Medulla oblongata (tissue), 1 donor: ENCODE measurements around the gene SPATA24.
A peak's percentile ranks its signal among the peaks of the same experiment; 100 is the strongest.
"Not testable (repeated sequence)": the region's sequence is repeated elsewhere in the genome, so short reads cannot be mapped to it uniquely, and the experiment has no call there.

Experiments used
- DNase-seq: peaks from one replicate; pipeline ENCODE4 v3.0.0-alpha.2; 2015; ENCODE audit errors: extremely low spot score

Gene SPATA24

GRCh38 chr5:139416651-139417050, 12.8 kb upstream of the SPATA24 start:
- no peak for DNase-seq

DNA sequence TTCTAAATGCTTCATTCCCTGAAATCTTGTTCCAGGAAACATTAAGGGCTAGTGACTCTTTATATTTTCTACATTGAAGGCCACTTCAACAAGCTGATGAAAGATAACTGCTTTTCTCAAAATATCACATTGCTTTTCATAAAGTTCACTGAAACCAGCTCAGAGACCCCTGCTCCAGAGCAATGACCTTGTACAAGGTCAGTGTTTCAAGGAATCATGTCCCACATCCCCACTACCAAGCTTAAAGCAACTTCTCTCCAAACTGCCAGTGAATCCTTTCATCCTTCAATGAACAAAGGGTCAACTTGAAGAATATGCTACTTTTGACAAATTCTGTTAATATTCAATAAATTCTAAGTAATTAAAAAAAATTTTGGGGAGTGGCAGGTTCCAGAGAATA, 12.0 kb upstream of the SPATA24 start:
- no peak for DNase-seq

- DNase-seq: peak; percentile 93
Measured at GRCh38 chr5:139415221-139415861, 11.5 kb upstream of the SPATA24 start.

DNA sequence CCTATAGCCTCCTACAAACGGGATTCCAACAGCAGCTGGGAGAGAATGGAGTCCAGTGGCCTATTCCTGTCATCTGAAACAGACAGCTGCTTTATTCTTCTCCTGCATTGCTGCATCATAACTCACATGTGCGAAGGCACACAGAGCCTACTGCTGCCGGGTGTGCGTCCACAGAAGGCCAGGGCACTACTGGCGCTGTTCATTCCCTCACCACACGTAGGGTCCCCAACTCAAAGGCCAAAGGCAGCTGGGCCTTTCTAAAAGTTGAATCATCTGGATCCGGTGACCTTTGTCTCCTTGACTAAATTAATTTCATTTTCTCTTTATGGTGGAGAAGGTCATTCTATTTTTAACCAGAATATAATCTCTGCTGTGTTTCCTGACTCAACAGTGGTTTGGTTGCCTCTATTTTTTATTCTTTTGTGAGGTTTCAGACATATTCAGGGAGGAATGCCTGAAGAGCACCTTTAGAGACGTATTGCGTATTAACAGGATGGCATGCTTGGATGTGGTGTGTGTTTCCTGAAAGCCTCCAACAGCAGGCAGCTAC, 10.8 kb upstream of the SPATA24 start:
- DNase-seq: peak; percentile 53

GRCh38 chr5:139413963-139414362, 10.1 kb upstream of the SPATA24 start:
- DNase-seq: no peak

DNA sequence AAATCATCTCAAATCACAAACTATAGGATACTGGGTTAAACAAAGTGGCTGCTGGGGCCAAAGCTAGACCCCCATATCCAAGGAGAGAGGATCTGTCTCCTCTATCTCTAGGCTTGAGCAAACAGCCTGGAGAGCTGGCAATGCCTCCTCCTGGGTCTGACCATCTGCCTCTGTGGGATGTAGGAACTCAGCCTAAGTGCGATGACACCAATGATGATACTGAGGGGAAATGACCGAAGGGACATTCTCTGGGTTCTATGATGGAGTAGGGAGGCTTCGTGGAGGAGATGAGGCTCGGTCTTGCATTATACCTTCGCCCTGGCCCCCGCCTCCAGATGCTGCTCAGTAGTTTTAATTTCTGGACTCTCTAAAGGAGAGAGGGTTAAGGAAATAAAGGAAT, 9.3 kb upstream of the SPATA24 start:
- no peak for DNase-seq

DNA sequence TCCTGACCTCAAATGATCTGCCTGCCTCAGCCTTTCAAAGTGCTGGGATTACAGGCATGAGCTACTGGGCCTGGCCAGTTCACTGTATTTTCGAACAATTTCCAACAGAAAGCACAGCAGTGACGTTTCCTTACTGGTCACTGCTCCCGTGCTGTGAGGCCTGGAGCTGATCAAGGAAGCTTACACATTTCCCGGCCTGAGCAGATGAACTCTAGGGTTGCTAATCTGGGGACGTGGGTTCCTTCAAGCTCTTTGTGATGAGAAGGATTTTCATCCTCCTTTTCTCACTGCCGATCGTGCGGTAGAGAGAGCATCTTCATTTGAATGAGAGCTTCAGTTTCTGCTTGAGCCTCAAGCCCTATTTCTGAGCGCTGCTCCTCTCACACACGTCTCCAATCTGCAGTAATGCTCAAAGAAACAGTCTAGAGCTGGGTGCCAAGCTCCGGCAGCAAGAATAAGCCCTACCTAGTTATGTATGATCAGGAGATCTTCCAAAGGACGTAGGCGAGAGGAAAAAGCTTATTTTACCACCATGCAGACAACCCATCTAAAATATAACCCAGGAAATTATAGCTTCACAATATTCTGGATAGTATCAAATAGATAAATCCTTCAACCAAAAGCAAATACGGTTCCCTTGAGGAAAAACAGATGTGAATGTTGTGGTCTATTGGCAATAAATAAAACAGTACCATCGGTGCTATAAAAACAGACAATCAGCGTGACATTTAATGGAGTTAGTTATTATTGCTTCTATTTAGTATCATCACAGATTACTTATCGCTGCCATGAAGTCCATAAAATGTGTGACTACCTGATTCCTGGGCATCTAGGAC, 7.3 kb upstream of the SPATA24 start:
- DNase-seq: no peak

DNA sequence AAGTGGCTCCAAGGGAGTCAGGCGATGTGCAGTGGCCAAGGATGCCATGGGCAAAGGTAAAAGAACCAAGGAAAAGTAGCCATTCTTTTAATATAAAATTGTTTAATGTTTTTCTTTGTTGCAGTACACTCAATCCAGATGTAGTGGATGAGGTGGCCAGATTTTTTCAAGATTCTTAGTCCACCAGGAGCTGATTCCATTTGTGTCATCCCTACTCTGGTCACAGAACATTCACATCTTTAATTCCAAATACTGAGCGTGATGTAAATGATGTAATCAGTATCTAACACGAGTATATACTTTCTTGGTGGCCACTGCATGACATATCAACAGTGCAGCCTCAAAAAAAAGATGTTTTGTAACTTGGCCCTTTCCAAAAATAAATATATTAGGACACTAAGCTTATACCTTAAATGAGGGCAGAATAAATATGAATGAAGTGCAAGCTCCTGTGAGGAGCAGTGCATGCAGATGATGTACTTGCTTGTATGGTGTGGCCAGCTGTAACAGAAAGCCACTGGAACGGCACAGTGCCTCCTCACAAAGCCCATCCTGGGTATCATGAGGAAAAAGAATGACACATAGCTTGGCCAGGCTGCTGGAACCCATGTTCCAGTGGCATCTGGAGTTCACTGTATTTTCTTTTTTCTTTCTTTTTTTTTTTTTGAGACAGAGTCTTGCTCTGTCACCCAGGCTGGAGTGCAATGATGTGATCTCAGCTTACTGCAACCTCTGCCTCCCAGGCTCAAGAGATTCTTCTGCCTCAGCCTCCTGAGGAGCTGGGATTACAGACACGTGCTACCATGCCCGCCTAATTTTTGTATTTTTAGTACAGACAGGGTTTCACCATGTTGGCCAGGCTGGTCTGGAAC, 6.5 kb upstream of the SPATA24 start:
- no peak for DNase-seq

GRCh38 chr5:139409116-139409515, 5.2 kb upstream of the SPATA24 start:
- DNase-seq: not testable (repeated sequence)

DNA sequence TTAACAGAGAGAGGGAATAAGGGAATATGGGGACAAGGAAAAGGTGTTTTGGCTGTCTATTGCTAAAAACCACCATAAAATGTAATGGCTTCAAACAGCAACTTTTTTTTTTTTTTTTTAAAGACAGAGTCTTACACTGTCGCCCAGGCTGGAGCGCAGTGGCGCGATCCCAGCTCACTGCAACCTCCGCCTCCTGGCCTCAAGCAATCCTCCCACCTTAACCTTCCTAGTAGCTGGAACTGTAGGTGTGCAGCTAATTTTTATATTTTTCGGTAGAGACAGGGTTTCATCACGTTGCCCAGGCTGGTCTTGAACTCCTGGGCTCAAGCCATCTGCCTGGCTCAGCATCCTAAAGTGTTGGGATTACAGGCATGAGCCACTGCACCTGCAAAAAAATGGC, 4.3 kb upstream of the SPATA24 start:
- no peak for DNase-seq

DNA sequence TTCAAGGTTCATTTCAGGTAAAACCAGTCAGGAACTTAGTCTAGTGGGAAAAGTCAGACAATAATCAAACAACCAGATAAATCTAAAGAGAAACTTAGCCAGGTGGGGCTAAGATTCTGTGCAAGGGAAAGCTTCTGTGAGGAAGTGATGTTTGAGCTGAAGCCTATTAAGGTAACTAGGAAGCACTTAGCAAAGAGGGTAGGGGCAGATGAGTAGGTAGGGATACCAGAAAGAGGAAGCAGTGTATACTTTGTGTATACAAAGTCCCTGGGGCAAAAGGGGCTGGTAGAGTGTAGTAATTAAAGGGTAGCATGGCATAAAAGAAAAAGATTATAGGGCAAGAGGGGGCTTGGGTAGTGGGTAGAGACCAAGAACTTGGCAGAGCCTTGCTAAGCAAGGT, 3.6 kb upstream of the SPATA24 start:
- DNase-seq: no peak

- no peak for DNase-seq
Measured at GRCh38 chr5:139406963-139407362, 3.1 kb upstream of the SPATA24 start.

DNA sequence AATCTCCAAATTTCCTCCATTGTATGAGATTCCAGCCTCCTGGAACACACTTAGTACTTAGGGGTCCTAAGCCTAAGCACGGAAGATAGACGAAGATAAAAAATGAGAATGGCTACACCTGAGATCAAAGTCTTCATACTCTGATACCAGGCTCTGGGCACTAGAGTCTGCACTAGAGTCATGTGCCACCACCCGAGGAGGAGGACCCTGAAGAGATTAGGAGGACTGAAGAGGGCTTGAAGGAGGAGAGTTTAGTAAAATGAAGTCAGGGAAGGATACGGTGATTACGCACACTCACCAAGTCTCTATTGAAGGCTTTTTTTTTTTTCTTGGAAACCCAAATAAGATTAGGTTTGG, 573 bp upstream of the SPATA24 start:
- no peak for DNase-seq

DNA sequence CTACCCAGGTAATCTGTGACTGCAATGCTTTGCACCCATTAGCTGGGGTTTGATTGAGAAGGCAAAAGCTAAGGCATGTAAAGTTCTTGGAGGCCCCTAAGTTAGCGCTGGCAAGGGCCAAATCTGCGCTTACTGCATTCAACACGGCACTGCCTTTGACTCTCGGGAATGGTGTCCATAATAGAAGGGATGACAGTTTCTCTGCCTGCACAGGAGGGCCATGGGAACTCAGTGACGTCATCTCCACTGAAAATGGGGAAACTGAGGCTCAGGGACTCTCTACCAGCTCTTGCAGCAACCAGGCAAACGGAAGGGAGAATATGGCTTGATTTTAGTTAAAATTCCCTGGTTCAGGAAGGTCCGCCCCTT, 487 bp downstream of the SPATA24 start:
- DNase-seq: no peak

GRCh38 chr5:139402561-139403158, 1.2 kb downstream of the SPATA24 start:
- no peak for DNase-seq

DNA sequence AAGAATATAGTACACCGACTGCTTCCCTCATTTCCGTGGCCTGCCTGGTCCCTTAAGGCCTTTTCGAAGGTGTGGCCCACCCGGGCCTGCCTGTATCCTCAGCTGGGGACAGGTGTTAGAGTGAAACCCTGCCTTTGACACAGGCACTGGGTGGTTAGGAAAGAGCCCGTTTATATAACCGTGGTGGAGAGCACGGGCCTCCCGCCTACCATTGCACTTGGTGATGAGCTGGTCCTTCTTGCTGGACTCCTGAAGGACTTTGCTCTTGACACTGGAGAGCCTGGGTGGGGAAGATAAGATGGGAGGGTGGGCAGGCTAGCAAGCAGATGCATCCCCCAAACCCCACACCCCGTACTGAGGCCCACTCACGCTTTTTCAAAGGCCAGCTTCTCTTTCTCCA, 2.3 kb downstream of the SPATA24 start:
- DNase-seq: no peak

DNA sequence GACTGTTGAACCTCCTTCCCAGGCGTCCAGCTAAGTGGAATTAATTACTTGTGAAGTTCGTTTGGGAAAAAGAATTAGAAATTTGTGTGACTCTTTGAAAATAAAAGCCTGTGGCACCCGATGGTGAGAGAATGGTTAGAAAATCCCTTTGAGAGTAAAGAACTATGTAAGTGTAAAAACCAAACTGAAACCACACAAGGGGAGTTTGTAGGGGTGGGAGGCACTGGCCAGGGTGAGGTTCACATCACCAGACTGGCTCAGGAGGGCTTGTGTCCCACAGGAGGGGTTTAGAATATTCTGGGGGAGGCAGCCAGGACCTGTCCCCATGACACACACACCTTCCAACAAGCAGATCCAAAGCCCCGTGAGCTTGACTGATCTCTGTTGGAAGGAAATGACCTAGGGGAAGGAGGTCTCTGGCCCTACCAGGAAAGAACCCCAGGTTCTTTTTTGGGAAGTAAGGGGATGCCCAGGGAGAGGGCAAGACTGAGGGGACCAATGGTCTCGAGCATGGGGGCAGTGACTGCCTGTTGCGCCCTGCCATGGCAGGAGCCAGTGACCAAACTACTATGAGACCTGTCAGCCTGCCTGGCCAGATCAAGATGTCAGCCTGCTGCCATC, 4.3 kb downstream of the SPATA24 start:
- DNase-seq: no peak

GRCh38 chr5:139397921-139398320, 6.0 kb downstream of the SPATA24 start:
- DNase-seq: no peak

DNA sequence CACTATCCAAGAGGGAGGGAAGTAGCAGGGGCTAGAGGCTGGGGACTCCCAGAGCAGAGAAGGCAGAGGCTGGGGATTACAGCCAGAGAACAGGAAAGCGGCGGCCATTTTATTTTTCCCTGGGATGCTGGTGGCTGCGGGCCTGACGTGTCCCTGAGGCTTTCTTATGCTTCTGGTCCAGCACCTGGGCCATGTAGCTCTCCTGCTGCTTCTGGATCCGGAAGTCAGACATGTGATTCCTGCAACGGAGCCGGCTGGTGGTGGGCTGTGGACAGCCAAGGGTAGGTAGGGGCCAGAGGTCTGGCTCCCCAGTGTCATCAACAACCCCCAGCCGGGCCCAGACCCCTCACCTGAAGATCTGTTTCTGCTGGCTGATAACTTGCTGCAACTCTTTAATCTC, 7.2 kb downstream of the SPATA24 start:
- no peak for DNase-seq

DNA sequence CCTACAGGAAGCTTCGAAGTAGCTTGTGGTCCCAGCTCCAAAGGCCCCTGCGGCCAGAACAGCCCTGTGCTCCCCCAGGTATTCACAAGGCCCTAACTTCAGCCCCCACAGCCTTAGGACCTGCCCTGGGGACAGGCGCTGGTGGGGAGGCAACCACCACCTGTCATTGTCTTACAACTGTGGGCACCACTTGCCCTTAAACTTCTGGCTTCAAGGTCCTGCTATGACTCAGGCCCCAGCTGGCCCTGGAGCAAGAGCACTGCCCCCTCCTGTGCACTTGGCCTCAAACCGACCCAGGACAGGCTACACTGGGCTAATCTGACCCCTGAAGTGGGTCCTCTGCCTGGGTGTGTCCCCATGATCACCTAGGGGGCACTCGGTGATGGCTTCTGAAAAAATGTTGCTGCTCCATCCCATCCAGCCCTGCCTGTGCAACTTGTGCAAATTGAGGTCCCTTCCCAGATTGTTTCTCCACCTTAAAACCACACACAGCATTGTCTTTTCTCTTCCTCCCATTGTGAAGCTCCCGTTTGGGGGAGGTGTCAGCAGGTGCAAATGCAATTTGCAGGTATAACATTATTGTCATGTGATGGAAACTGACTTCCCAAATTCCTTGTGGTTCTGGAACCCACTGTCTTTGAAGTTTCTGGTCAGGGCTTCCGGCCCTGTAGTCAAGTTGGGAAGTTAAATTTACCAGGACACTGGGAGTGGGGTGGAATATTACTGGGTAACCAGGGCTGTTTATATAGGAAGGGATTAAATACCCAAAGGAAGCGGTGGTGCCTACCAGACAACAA, 7.8 kb downstream of the SPATA24 start:
- no peak for DNase-seq
